HCT116 (cell line): Measurements from ENCODE around the gene HECTD2.

ENCODE experiments used
- POLR2AphosphoS5 ChIP-seq: IDR thresholded peaks from 2 replicates; pipeline ENCODE4 v1.6.1; 2011; ENCODE audit warnings: mild to moderate bottlenecking, low read depth, low read length, moderate library complexity
- RAD21 ChIP-seq: IDR thresholded peaks from 2 replicates; pipeline ENCODE4 v1.6.1; 2012; ENCODE audit warnings: low read depth, mild to moderate bottlenecking
- SP1 ChIP-seq: IDR thresholded peaks from 2 replicates; pipeline ENCODE4 v1.6.1; 2012; ENCODE audit warnings: low read depth
- TCF7L2 ChIP-seq: IDR thresholded peaks from 2 replicates; pipeline ENCODE4 v1.7.0; 2011; ENCODE audit warnings: borderline replicate concordance, inconsistent platforms; ENCODE audit not compliant: insufficient read depth, insufficient read length; ENCODE audit errors: extremely low read depth
- TF ChIP-seq, protein P1 (sequence below), 3 experiments: fragments of 200-600 bp in 1 of 3; sonication (generic) in 1 of 3; IDR thresholded peaks in 2 of 3; conservative IDR thresholded peaks in 1 of 3; 2 replicates each; pipeline ENCODE4 v1.5.1; 2012 to 2017; ENCODE audit warnings: low read depth in 2 of 3, low read length in 2 of 3, antibody characterized with exemption in 1 of 3, borderline replicate concordance in 1 of 3, control low read depth in 1 of 3, mild to moderate bottlenecking in 1 of 3, mixed read lengths in 1 of 3, mixed run types in 1 of 3, moderate library complexity in 1 of 3; ENCODE audit not compliant: insufficient read depth in 1 of 3
- TF ChIP-seq, protein P2 (sequence below): IDR thresholded peaks from 2 replicates; pipeline ENCODE4 v1.6.1; 2012; ENCODE audit warnings: low read depth
- TF ChIP-seq, protein P3 (sequence below): IDR thresholded peaks from 2 replicates; pipeline ENCODE4 v1.6.1; 2012

DNA sequence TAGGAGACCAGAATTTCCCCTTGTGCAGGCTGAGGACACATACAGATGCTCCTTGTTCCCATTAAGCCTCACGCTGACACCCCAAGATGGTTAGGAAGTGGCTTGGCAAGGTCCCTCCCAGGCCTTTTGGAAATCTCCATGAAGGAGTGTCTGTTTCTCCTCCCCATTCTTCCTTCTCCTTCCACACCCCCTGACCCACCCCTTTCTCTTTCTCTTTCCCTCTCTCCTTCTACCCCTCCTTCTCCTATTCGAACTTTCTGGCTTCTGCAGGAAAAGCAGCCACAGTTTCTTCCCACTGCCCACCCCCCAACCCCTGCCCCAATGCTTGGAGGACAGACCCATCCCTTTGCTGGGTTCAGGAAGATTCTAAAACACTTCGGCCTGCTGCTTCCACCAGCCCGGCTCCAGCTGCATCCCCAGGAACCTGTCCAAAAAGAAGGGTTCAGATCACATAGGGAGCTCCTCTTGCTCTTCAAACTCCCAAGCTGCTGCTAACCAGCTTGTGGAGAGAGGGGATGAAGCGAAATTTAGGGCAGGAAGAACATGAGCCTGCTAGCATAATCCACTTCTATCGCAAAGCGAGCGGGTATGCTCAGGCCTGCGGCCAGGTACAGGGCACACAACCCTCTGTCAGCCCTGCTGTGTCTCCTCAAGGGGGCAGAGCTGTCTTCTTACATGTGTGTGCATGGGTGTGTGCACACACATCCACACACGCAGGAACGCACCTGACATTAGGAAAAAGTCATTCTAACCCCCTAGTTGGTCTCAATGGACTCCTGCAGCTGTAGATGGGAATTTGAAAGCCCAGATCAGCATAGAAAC lies 142.3 kb downstream of the HECTD2 start:
- TF ChIP-seq, protein P1, sequence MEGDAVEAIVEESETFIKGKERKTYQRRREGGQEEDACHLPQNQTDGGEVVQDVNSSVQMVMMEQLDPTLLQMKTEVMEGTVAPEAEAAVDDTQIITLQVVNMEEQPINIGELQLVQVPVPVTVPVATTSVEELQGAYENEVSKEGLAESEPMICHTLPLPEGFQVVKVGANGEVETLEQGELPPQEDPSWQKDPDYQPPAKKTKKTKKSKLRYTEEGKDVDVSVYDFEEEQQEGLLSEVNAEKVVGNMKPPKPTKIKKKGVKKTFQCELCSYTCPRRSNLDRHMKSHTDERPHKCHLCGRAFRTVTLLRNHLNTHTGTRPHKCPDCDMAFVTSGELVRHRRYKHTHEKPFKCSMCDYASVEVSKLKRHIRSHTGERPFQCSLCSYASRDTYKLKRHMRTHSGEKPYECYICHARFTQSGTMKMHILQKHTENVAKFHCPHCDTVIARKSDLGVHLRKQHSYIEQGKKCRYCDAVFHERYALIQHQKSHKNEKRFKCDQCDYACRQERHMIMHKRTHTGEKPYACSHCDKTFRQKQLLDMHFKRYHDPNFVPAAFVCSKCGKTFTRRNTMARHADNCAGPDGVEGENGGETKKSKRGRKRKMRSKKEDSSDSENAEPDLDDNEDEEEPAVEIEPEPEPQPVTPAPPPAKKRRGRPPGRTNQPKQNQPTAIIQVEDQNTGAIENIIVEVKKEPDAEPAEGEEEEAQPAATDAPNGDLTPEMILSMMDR (IDR thresholded peaks at IDR 0.05 in 2 of 3, conservative IDR thresholded peaks at IDR 0.05 in 1 of 3; ENCODE audit: borderline replicate concordance in 1 of 3, insufficient read depth in 1 of 3, low read depth in 2 of 3, low read length in 2 of 3) = peak; percentile 52 to 58 (median 53); a peak in 5 of 6 replicates
- TF ChIP-seq POLR2AphosphoS5 = no peak
- no peak for TF ChIP-seq TCF7L2
- TF ChIP-seq, protein P2, sequence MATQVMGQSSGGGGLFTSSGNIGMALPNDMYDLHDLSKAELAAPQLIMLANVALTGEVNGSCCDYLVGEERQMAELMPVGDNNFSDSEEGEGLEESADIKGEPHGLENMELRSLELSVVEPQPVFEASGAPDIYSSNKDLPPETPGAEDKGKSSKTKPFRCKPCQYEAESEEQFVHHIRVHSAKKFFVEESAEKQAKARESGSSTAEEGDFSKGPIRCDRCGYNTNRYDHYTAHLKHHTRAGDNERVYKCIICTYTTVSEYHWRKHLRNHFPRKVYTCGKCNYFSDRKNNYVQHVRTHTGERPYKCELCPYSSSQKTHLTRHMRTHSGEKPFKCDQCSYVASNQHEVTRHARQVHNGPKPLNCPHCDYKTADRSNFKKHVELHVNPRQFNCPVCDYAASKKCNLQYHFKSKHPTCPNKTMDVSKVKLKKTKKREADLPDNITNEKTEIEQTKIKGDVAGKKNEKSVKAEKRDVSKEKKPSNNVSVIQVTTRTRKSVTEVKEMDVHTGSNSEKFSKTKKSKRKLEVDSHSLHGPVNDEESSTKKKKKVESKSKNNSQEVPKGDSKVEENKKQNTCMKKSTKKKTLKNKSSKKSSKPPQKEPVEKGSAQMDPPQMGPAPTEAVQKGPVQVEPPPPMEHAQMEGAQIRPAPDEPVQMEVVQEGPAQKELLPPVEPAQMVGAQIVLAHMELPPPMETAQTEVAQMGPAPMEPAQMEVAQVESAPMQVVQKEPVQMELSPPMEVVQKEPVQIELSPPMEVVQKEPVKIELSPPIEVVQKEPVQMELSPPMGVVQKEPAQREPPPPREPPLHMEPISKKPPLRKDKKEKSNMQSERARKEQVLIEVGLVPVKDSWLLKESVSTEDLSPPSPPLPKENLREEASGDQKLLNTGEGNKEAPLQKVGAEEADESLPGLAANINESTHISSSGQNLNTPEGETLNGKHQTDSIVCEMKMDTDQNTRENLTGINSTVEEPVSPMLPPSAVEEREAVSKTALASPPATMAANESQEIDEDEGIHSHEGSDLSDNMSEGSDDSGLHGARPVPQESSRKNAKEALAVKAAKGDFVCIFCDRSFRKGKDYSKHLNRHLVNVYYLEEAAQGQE = no peak
- TF ChIP-seq, protein P3, sequence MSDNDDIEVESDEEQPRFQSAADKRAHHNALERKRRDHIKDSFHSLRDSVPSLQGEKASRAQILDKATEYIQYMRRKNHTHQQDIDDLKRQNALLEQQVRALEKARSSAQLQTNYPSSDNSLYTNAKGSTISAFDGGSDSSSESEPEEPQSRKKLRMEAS = no peak
- TF ChIP-seq RAD21 = peak; percentile 78
- no peak for TF ChIP-seq SP1
